WTC11 (cell line): ENCODE results near the gene PPP1R14B. TPM values are rescaled to one million over a fixed set of nuclear protein-coding genes. Genes with fewer than 3 reads are reported as not detected.

Experiments used
- ATF1 ChIP-seq: sonication (generic); formaldehyde crosslinking; IDR thresholded peaks from 2 replicates; pipeline ENCODE4 v1.8.1; 2023; ENCODE audit warnings: mild to moderate bottlenecking, moderate library complexity, missing genetic modification reagents
- CREB1 ChIP-seq: sonication (generic); formaldehyde crosslinking; IDR thresholded peaks from 2 replicates; pipeline ENCODE4 v1.8.0; 2023; ENCODE audit warnings: mild to moderate bottlenecking, missing genetic modification reagents
- GABPB1 ChIP-seq: sonication (generic); formaldehyde crosslinking; IDR thresholded peaks from 2 replicates; pipeline ENCODE4 v1.8.1; 2023; ENCODE audit warnings: mild to moderate bottlenecking, missing genetic modification reagents
- GTF2I ChIP-seq: fragments of 250-450 bp; sonication (Bioruptor Pico); conservative IDR thresholded peaks from 2 replicates; pipeline ENCODE4 v1.4.0; 2021; ENCODE audit warnings: mild to moderate bottlenecking
- KAT7 ChIP-seq: sonication (generic); formaldehyde crosslinking; IDR thresholded peaks from 2 replicates; pipeline ENCODE4 v1.8.1; 2023; ENCODE audit warnings: missing genetic modification reagents, mild to moderate bottlenecking, borderline replicate concordance
- NR3C1 ChIP-seq: sonication (generic); formaldehyde crosslinking; conservative IDR thresholded peaks from 2 replicates; pipeline ENCODE4 v1.8.1; 2023; ENCODE audit warnings: low read depth, mild to moderate bottlenecking, missing genetic modification reagents
- PRRX2 ChIP-seq: fragments of 250-450 bp; sonication (Bioruptor Pico); IDR thresholded peaks from 2 replicates; pipeline ENCODE4 v1.8.0; 2021; ENCODE audit warnings: mild to moderate bottlenecking
- RELA ChIP-seq: sonication (generic); formaldehyde crosslinking; IDR thresholded peaks from 2 replicates; pipeline ENCODE4 v1.8.1; 2022; ENCODE audit warnings: missing genetic modification reagents, mild to moderate bottlenecking, borderline replicate concordance
- SMAD3 ChIP-seq: sonication (generic); formaldehyde crosslinking; IDR thresholded peaks from 2 replicates; pipeline ENCODE4 v1.8.0; 2022; ENCODE audit warnings: missing genetic modification reagents, mild to moderate bottlenecking, borderline replicate concordance
- TEAD1 ChIP-seq: sonication (generic); formaldehyde crosslinking; IDR thresholded peaks from 2 replicates; pipeline ENCODE4 v1.8.0; 2022; ENCODE audit warnings: mild to moderate bottlenecking, missing genetic modification reagents
- ZNF138 ChIP-seq: sonication (generic); formaldehyde crosslinking; conservative IDR thresholded peaks from 2 replicates; pipeline ENCODE4 v1.8.1; 2022; ENCODE audit warnings: mild to moderate bottlenecking, moderate library complexity, missing genetic modification reagents
- ZNF423 ChIP-seq: fragments of 250-450 bp; sonication (Bioruptor Pico); IDR thresholded peaks from 2 replicates; pipeline ENCODE4 v2.1.2; 2022; ENCODE audit warnings: mild to moderate bottlenecking, moderate library complexity
- total RNA-seq: library from RNA; stranded (reverse); gene quantifications from 3 replicates; pipeline ENCODE4 v1.2.3, GENCODE V29; 2021
- TF ChIP-seq, protein P1 (sequence below): sonication (generic); formaldehyde crosslinking; IDR thresholded peaks from 2 replicates; pipeline ENCODE4 v1.8.1; 2023; ENCODE audit warnings: mild to moderate bottlenecking, moderate library complexity, missing genetic modification reagents
- TF ChIP-seq, protein P2 (sequence below): sonication (generic); formaldehyde crosslinking; IDR thresholded peaks from 2 replicates; pipeline ENCODE4 v1.8.0; 2023; ENCODE audit warnings: mild to moderate bottlenecking, missing genetic modification reagents
- TF ChIP-seq, protein P3 (sequence below): sonication (generic); formaldehyde crosslinking; IDR thresholded peaks from 2 replicates; pipeline ENCODE4 v1.8.1; 2023; ENCODE audit warnings: mild to moderate bottlenecking, missing genetic modification reagents, borderline replicate concordance
- TF ChIP-seq, protein P4 (sequence below): sonication (generic); formaldehyde crosslinking; IDR thresholded peaks from 2 replicates; pipeline ENCODE4 v1.8.0; 2023; ENCODE audit warnings: missing genetic modification reagents, mild to moderate bottlenecking, borderline replicate concordance
- TF ChIP-seq, protein P5 (sequence below): fragments of 250-450 bp; sonication (Bioruptor Pico); conservative IDR thresholded peaks from 2 replicates; pipeline ENCODE4 v1.9.0; 2021; ENCODE audit warnings: mild to moderate bottlenecking
- TF ChIP-seq, protein P6 (sequence below): sonication (generic); formaldehyde crosslinking; conservative IDR thresholded peaks from 2 replicates; pipeline ENCODE4 v1.8.1; 2023; ENCODE audit warnings: mild to moderate bottlenecking, low read depth, missing genetic modification reagents, moderate library complexity

Gene PPP1R14B
- total RNA-seq, 1 experiment from 2014 or later, result 471 TPM

DNA sequence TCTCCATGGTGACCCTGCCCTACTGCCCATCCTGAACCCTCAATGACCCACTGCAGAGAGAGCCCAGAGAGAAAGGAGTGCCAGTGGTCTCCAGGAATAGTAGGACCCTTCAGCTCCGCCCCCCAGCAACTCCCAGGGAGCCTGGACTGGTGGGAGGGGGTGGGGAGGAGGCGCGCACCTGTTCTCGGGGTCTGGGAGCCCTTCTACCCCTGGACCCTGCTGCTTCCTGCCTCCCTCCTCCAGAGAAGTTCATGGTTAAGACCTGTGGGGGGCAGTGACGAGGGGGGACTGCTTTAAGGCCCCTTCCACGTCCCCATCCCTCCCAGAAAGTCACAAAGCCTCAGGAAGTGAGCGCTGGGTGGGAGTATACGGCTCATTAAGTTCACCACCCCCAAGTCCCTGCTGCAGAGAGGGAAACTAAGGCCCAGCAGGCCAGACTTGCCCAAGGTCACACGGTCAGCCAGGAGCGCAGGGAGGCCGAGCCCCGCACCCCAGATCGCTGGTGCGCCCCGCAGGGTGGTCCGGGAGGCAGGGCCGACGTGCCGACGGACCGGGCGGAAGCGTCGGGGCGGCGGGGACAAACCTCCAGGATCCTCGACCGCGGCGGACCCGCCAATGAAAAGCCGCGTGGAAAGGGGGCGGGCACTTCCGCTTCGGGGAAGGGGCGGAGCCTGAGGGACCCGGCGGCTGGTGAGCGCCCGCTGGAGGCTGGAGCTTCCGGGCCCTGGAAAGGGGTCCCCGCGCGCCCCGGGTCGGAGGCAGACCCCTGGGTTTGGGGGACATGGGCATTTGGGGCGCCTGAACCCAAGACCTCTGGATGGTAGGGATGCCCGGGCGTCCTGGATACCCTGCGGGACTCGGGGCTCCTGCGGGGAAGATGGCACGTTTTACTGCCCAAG, 20.9 kb downstream of the PPP1R14B start, which contains the start of the genes NUDT22 and TRPT1 (continued):
- TF ChIP-seq, protein P1, sequence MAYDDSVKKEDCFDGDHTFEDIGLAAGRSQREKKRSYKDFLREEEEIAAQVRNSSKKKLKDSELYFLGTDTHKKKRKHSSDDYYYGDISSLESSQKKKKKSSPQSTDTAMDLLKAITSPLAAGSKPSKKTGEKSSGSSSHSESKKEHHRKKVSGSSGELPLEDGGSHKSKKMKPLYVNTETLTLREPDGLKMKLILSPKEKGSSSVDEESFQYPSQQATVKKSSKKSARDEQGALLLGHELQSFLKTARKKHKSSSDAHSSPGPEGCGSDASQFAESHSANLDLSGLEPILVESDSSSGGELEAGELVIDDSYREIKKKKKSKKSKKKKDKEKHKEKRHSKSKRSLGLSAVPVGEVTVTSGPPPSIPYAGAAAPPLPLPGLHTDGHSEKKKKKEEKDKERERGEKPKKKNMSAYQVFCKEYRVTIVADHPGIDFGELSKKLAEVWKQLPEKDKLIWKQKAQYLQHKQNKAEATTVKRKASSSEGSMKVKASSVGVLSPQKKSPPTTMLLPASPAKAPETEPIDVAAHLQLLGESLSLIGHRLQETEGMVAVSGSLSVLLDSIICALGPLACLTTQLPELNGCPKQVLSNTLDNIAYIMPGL (CRISPR knock-in tag), result peak; percentile 78
- TF ChIP-seq ZNF138 (CRISPR knock-in tag) (no peak), NR3C1 (CRISPR knock-in tag) (no peak), GTF2I (CRISPR knock-in tag) (no peak), PRRX2 (CRISPR knock-in tag) (no peak), ATF1 (no peak), SMAD3 (CRISPR knock-in tag) (no peak), ZNF423 (CRISPR knock-in tag) (no peak), KAT7 (CRISPR knock-in tag) (0 out of 2 replicates have a peak, but pooled peaks have one; percentile 50), GABPB1 (peak; percentile 72), CREB1 (CRISPR knock-in tag) (no peak), TEAD1 (CRISPR knock-in tag) (peak; percentile 14; the same call in 1 of the 2 replicates), RELA (no peak)
- TF ChIP-seq, protein P2, sequence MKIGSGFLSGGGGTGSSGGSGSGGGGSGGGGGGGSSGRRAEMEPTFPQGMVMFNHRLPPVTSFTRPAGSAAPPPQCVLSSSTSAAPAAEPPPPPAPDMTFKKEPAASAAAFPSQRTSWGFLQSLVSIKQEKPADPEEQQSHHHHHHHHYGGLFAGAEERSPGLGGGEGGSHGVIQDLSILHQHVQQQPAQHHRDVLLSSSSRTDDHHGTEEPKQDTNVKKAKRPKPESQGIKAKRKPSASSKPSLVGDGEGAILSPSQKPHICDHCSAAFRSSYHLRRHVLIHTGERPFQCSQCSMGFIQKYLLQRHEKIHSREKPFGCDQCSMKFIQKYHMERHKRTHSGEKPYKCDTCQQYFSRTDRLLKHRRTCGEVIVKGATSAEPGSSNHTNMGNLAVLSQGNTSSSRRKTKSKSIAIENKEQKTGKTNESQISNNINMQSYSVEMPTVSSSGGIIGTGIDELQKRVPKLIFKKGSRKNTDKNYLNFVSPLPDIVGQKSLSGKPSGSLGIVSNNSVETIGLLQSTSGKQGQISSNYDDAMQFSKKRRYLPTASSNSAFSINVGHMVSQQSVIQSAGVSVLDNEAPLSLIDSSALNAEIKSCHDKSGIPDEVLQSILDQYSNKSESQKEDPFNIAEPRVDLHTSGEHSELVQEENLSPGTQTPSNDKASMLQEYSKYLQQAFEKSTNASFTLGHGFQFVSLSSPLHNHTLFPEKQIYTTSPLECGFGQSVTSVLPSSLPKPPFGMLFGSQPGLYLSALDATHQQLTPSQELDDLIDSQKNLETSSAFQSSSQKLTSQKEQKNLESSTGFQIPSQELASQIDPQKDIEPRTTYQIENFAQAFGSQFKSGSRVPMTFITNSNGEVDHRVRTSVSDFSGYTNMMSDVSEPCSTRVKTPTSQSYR, result no peak
- TF ChIP-seq, protein P3, sequence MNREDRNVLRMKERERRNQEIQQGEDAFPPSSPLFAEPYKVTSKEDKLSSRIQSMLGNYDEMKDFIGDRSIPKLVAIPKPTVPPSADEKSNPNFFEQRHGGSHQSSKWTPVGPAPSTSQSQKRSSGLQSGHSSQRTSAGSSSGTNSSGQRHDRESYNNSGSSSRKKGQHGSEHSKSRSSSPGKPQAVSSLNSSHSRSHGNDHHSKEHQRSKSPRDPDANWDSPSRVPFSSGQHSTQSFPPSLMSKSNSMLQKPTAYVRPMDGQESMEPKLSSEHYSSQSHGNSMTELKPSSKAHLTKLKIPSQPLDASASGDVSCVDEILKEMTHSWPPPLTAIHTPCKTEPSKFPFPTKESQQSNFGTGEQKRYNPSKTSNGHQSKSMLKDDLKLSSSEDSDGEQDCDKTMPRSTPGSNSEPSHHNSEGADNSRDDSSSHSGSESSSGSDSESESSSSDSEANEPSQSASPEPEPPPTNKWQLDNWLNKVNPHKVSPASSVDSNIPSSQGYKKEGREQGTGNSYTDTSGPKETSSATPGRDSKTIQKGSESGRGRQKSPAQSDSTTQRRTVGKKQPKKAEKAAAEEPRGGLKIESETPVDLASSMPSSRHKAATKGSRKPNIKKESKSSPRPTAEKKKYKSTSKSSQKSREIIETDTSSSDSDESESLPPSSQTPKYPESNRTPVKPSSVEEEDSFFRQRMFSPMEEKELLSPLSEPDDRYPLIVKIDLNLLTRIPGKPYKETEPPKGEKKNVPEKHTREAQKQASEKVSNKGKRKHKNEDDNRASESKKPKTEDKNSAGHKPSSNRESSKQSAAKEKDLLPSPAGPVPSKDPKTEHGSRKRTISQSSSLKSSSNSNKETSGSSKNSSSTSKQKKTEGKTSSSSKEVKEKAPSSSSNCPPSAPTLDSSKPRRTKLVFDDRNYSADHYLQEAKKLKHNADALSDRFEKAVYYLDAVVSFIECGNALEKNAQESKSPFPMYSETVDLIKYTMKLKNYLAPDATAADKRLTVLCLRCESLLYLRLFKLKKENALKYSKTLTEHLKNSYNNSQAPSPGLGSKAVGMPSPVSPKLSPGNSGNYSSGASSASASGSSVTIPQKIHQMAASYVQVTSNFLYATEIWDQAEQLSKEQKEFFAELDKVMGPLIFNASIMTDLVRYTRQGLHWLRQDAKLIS (CRISPR knock-in tag), result no peak
- TF ChIP-seq, protein P4, sequence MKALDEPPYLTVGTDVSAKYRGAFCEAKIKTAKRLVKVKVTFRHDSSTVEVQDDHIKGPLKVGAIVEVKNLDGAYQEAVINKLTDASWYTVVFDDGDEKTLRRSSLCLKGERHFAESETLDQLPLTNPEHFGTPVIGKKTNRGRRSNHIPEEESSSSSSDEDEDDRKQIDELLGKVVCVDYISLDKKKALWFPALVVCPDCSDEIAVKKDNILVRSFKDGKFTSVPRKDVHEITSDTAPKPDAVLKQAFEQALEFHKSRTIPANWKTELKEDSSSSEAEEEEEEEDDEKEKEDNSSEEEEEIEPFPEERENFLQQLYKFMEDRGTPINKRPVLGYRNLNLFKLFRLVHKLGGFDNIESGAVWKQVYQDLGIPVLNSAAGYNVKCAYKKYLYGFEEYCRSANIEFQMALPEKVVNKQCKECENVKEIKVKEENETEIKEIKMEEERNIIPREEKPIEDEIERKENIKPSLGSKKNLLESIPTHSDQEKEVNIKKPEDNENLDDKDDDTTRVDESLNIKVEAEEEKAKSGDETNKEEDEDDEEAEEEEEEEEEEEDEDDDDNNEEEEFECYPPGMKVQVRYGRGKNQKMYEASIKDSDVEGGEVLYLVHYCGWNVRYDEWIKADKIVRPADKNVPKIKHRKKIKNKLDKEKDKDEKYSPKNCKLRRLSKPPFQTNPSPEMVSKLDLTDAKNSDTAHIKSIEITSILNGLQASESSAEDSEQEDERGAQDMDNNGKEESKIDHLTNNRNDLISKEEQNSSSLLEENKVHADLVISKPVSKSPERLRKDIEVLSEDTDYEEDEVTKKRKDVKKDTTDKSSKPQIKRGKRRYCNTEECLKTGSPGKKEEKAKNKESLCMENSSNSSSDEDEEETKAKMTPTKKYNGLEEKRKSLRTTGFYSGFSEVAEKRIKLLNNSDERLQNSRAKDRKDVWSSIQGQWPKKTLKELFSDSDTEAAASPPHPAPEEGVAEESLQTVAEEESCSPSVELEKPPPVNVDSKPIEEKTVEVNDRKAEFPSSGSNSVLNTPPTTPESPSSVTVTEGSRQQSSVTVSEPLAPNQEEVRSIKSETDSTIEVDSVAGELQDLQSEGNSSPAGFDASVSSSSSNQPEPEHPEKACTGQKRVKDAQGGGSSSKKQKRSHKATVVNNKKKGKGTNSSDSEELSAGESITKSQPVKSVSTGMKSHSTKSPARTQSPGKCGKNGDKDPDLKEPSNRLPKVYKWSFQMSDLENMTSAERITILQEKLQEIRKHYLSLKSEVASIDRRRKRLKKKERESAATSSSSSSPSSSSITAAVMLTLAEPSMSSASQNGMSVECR (CRISPR knock-in tag), result no peak
- TF ChIP-seq, protein P5, sequence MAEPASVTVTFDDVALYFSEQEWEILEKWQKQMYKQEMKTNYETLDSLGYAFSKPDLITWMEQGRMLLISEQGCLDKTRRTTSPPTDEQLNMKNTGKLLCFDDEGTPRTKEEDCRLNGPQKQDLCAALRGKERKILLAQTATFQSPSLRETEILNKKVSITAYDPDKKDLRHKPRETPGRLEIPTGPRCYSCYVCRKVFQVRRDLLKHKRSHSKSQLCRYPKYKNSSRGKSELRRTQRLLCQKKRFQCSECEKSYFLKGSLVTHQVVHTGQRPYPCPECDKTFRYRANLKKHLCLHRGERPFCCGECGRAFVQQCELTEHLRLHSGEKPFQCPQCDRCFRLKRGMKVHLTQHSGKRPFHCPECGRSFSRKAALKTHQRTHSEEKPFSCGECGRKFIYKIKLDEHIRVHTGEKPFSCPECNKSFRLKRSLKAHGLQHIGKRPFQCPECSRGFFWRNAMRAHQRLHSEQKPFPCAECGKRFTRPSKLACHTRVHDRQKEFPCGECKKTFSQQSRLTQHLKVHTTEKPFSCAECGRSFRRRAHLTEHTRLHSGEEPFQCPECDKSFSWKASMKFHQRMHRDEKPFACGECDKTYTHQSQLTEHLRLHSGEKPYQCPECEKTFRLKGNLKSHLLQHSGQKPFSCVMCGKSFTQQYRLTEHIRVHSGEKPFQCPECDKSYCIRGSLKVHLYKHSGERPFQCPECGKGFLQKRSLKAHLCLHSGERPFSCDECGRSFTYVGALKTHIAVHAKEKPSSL (CRISPR knock-in tag), result no peak
- TF ChIP-seq, protein P6, sequence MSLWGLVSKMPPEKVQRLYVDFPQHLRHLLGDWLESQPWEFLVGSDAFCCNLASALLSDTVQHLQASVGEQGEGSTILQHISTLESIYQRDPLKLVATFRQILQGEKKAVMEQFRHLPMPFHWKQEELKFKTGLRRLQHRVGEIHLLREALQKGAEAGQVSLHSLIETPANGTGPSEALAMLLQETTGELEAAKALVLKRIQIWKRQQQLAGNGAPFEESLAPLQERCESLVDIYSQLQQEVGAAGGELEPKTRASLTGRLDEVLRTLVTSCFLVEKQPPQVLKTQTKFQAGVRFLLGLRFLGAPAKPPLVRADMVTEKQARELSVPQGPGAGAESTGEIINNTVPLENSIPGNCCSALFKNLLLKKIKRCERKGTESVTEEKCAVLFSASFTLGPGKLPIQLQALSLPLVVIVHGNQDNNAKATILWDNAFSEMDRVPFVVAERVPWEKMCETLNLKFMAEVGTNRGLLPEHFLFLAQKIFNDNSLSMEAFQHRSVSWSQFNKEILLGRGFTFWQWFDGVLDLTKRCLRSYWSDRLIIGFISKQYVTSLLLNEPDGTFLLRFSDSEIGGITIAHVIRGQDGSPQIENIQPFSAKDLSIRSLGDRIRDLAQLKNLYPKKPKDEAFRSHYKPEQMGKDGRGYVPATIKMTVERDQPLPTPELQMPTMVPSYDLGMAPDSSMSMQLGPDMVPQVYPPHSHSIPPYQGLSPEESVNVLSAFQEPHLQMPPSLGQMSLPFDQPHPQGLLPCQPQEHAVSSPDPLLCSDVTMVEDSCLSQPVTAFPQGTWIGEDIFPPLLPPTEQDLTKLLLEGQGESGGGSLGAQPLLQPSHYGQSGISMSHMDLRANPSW (CRISPR knock-in tag), result no peak
